Memory B cell (primary cell): ENCODE measurements around the gene UBAP1L.

ENCODE experiments used
- ATAC-seq: fragments of 150-1000 bp; cut with Tn5 transposase; 2 replicates; pipeline ENCODE4 v1.10.0; 2021; ENCODE audit warnings: low read depth, mild to moderate bottlenecking, moderate library complexity
- DNase-seq, 2 donors: peaks; one replicate each; pipeline ENCODE4 v3.0.0; 2022; ENCODE audit warnings: low spot score in 2 of 2
- H3K27ac Mint-ChIP-seq: one replicate; pipeline ENCODE4 v1.8.0; 2022; ENCODE audit warnings: mild to moderate bottlenecking, moderate library complexity, mixed read lengths
- H3K27me3 Mint-ChIP-seq: one replicate; pipeline ENCODE4 v1.8.0; 2022; ENCODE audit warnings: mixed read lengths
- H3K36me3 Mint-ChIP-seq: one replicate; pipeline ENCODE4 v1.8.0; 2022; ENCODE audit warnings: mild to moderate bottlenecking, mixed read lengths
- H3K4me1 Mint-ChIP-seq: one replicate; pipeline ENCODE4 v1.8.0; 2022; ENCODE audit warnings: mixed read lengths
- H3K4me3 Mint-ChIP-seq: one replicate; pipeline ENCODE4 v1.8.0; 2022; ENCODE audit warnings: mild to moderate bottlenecking, moderate library complexity, mixed read lengths
- H3K9me3 Mint-ChIP-seq: one replicate; pipeline ENCODE4 v1.8.0; 2022; ENCODE audit warnings: mixed read lengths

The UBAP1L gene

DNA sequence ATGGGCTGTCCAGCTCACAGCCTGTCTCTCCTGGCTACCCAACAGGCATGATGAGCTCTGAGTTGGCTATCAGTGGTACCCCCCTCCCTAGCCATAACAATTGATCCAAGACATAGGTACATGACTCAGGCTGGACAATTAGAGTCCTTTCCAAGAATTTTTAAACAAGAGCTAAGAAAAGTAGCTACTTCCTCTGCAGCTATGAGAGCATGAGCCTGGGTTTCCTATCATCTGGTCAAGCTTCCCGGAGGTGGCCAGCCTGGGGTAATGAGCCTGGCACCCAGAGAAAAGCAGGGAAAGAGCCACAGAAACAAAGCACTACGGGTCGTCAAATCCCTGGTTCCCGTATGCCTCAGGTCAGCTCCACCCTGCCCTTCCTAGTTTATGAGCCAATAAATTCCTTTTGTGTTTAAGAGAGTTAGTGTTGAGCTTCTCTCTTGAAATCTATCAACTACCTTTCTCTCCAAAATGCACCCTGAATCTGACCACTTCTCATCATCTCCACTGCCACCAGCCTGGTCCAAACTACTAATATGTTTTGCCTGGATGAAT is 72.1 kb downstream of the UBAP1L start:
- Mint-ChIP-seq H3K36me3 (no peaks in the 10 kb centered on the region), H3K4me3 (no peak overlapping the region), H3K9me3 (no peaks in the 10 kb centered on the region), H3K27ac (no peak overlapping the region), H3K4me1 (no peaks in the 10 kb centered on the region), H3K27me3 (peaks cover 4% of the 10 kb centered on the region)
- ATAC-seq (no peak), DNase-seq (no peak)
